Ishikawa (cell line): ENCODE data around the gene RIPOR3.

Experiments
- CEBPB ChIP-seq: IDR thresholded peaks from 2 replicates; pipeline ENCODE4 v1.6.1; 2012
- CREB1 ChIP-seq: IDR thresholded peaks from 2 replicates; pipeline ENCODE4 v1.6.1; 2012; ENCODE audit warnings: low read depth
- EGR1 ChIP-seq: IDR thresholded peaks from 2 replicates; pipeline ENCODE4 v1.6.1; 2012
- EP300 ChIP-seq: IDR thresholded peaks from 2 replicates; pipeline ENCODE4 v1.6.1; 2012; ENCODE audit warnings: borderline replicate concordance
- FOXM1 ChIP-seq: IDR thresholded peaks from 2 replicates; pipeline ENCODE4 v1.6.1; 2012; ENCODE audit warnings: low read depth, borderline replicate concordance
- NFIC ChIP-seq: IDR thresholded peaks from 2 replicates; pipeline ENCODE4 v1.6.1; 2012
- RAD21 ChIP-seq: IDR thresholded peaks from 2 replicates; pipeline ENCODE4 v1.6.1; 2012; ENCODE audit warnings: low read depth
- TAF1 ChIP-seq: IDR thresholded peaks from 2 replicates; pipeline ENCODE4 v1.6.1; 2012; ENCODE audit warnings: low read depth, mild to moderate bottlenecking
- TCF12 ChIP-seq: IDR thresholded peaks from 2 replicates; pipeline ENCODE4 v1.6.1; 2012; ENCODE audit warnings: low read depth
- TEAD4 ChIP-seq: IDR thresholded peaks from 2 replicates; pipeline ENCODE4 v1.6.1; 2012
- YY1 ChIP-seq: IDR thresholded peaks from 2 replicates; pipeline ENCODE4 v1.6.1; 2012; ENCODE audit warnings: low read depth
- ZBTB7A ChIP-seq: IDR thresholded peaks from 2 replicates; pipeline ENCODE4 v1.6.1; 2012; ENCODE audit warnings: low read depth
- TF ChIP-seq, protein P1 (sequence below): IDR thresholded peaks from 2 replicates; pipeline ENCODE4 v1.6.1; 2012
- TF ChIP-seq, protein P2 (sequence below): IDR thresholded peaks from 2 replicates; pipeline ENCODE4 v1.6.1; 2012; ENCODE audit warnings: low read depth, mild to moderate bottlenecking
- TF ChIP-seq, protein P3 (sequence below): IDR thresholded peaks from 2 replicates; pipeline ENCODE4 v1.6.1; 2012

The RIPOR3 gene

DNA sequence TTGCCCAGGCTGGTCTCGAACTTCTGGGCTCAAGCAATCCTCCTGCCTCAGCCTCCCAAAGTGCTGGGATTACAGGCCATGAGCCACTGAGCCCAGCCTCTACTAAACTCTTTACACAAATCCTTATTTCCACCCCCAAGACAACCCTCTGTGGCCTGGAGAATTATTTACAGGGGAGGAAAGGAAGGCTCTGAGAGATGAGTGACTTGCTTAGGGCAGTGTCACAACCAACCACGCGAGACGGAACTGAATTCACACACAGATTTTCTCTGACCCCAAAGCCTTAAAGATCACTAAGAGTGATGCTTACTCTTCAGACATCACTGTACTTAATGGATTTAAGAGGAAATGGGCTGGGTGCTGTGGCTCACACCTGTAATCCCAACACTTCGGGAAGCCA is 86.2 kb downstream of the RIPOR3 start:
- TF ChIP-seq, protein P1, sequence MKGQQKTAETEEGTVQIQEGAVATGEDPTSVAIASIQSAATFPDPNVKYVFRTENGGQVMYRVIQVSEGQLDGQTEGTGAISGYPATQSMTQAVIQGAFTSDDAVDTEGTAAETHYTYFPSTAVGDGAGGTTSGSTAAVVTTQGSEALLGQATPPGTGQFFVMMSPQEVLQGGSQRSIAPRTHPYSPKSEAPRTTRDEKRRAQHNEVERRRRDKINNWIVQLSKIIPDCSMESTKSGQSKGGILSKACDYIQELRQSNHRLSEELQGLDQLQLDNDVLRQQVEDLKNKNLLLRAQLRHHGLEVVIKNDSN, result no peak
- TF ChIP-seq TAF1, result no peak
- no peak for TF ChIP-seq EGR1
- TF ChIP-seq TCF12, result no peak
- no peak for TF ChIP-seq YY1
- TF ChIP-seq FOXM1, result no peak
- no peak for TF ChIP-seq ZBTB7A
- TF ChIP-seq, protein P2, sequence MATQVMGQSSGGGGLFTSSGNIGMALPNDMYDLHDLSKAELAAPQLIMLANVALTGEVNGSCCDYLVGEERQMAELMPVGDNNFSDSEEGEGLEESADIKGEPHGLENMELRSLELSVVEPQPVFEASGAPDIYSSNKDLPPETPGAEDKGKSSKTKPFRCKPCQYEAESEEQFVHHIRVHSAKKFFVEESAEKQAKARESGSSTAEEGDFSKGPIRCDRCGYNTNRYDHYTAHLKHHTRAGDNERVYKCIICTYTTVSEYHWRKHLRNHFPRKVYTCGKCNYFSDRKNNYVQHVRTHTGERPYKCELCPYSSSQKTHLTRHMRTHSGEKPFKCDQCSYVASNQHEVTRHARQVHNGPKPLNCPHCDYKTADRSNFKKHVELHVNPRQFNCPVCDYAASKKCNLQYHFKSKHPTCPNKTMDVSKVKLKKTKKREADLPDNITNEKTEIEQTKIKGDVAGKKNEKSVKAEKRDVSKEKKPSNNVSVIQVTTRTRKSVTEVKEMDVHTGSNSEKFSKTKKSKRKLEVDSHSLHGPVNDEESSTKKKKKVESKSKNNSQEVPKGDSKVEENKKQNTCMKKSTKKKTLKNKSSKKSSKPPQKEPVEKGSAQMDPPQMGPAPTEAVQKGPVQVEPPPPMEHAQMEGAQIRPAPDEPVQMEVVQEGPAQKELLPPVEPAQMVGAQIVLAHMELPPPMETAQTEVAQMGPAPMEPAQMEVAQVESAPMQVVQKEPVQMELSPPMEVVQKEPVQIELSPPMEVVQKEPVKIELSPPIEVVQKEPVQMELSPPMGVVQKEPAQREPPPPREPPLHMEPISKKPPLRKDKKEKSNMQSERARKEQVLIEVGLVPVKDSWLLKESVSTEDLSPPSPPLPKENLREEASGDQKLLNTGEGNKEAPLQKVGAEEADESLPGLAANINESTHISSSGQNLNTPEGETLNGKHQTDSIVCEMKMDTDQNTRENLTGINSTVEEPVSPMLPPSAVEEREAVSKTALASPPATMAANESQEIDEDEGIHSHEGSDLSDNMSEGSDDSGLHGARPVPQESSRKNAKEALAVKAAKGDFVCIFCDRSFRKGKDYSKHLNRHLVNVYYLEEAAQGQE, result no peak

DNA sequence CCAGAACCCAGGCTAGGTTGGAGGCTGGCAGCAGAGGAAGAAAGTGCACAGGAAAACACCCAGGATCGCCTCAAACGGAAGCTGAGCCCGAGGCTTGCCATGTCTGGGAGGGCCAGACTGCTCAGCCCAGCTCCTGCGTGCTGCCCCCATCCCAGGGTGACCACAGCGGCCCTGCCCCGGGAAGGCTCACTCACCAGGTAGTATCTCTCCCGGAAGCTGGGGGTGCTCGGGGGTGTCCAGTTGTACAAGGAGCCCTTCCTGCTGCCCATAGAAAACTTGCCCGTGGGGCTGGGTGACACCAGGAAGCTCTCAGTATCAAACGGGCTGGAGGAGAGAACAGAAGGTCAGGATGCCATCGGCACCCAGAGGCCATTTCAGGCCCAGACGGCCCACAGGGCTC is 86.9 kb downstream of the RIPOR3 start:
- TF ChIP-seq, protein P3, sequence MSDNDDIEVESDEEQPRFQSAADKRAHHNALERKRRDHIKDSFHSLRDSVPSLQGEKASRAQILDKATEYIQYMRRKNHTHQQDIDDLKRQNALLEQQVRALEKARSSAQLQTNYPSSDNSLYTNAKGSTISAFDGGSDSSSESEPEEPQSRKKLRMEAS, result no peak
- TF ChIP-seq TAF1, result no peak
- no peak for TF ChIP-seq NFIC
- TF ChIP-seq, protein P1, result no peak

DNA sequence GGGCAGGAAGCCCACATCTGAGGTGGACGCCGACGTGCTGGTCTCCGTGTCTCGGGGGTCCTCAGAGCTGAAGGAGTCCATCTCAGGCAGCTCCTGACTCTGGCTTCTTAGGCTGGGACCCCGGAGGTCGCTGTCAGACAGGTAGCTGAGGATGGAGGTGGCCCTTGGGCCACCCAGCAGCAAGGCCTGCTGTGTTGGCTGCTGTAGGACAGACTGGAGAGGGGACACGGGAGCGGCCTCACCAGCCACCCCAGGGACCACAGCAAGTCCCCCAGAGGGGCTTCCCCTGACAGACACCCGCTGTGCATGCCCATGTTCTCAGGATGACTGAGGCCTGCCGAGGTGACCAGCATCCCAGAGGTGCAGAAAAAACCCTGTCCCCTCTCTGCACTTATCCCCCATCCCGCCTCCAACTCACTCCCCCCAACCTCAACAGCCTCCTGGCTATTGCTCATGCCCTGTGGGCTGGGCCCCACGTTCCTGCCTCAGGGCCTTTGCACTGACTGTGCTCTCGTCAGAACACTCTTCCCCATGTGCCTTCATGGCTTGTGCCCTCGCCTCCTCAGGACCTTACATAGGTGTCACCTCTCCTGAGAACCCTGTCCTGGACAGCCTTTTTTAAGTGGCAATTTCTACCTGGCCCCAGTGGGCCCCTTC is 88.8 kb downstream of the RIPOR3 start:
- TF ChIP-seq CEBPB (no peak), ZBTB7A (no peak), FOXM1 (no peak), CREB1 (no peak), NFIC (no peak), TAF1 (no peak), TEAD4 (no peak), EGR1 (no peak), EP300 (no peak), RAD21 (no peak), TCF12 (no peak), YY1 (no peak)
- TF ChIP-seq, protein P1, result no peak
- TF ChIP-seq, protein P2, result no peak

DNA sequence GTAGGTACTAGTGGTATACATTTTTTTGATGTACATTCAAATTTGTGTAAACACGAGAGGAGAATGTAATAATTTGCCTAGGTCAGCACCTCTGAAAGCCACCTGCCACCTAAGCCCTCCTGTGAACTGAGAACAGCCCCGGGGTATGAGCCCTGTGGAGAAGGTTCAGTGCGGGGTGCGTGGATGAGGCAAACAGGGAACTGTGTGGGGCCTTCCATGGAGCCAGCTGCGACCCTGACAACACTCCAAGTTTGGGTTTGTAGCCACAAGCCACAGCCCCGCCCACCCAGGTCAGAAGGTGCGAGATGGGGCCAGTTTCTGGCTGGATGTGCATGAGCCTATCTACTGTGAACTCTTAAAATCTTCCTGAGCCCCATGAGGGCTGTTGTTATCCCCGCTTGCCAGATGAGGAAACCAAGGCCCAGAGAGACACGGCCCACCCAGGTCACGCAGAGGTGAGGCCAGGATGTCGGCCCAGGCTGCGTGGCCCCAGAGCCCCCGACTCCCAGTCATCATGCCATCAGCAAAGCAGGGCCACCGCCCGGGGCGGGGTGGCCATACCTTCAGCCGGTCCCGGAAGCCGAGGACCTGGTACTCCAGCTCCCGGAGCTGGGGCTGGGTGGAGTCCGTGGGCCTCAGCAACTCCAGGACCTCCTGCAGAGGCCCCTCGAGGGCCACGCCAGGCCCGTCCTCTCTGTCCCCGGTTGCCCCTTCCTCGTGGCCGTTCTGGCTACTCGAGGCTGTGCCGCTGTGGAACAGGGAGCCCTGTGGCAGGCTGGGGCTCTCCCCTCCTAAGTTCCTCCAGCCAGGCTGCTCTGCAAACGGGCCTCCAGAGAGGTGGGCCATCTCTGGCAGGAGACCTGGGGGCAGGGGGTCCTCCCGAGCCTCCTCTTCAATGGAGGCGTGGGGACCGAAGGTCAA is 89.6 kb downstream of the RIPOR3 start:
- TF ChIP-seq EP300 (no peak), CEBPB (no peak), FOXM1 (no peak), CREB1 (no peak), NFIC (no peak), ZBTB7A (no peak), TCF12 (no peak), RAD21 (no peak), TAF1 (no peak), YY1 (no peak), EGR1 (no peak), TEAD4 (no peak)
- TF ChIP-seq, protein P2, result no peak
